ENCODE measurements around the gene SLC66A1.
"Not testable (repeated sequence)": the region's sequence is repeated elsewhere in the genome, so short reads cannot be mapped to it uniquely, and the experiment has no call there.

DNA sequence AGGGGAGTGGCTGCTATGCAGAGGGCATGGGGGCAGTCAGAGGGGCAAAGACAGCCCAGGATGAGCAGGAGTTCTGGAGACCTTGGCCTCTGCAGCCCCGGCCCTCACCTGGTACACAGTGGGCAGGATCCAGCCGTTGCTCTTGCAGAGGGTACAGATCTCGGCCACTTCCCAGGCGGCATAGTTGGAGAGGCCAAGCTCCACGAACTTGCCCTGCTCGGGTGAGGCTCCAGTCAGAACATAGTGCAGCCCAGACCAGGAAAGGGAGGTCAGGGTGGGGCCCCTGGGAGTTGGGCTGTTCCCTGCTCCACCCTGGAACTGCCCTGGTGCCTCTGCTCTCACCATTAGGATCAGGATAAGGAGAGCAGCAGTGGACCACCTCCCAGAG is 41.8 kb upstream of the SLC66A1 start:
- TF ChIP-seq, protein P1, sequence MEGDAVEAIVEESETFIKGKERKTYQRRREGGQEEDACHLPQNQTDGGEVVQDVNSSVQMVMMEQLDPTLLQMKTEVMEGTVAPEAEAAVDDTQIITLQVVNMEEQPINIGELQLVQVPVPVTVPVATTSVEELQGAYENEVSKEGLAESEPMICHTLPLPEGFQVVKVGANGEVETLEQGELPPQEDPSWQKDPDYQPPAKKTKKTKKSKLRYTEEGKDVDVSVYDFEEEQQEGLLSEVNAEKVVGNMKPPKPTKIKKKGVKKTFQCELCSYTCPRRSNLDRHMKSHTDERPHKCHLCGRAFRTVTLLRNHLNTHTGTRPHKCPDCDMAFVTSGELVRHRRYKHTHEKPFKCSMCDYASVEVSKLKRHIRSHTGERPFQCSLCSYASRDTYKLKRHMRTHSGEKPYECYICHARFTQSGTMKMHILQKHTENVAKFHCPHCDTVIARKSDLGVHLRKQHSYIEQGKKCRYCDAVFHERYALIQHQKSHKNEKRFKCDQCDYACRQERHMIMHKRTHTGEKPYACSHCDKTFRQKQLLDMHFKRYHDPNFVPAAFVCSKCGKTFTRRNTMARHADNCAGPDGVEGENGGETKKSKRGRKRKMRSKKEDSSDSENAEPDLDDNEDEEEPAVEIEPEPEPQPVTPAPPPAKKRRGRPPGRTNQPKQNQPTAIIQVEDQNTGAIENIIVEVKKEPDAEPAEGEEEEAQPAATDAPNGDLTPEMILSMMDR (IDR thresholded peaks at IDR 0.05) = not testable (repeated sequence)
- not testable (repeated sequence) for TF ChIP-seq POLR2A (IDR thresholded peaks at IDR 0.05)
